CD4-positive, alpha-beta T cell (primary cell): ENCODE data around the gene SLCO2B1. TPM values are rescaled to one million over a fixed set of nuclear protein-coding genes. Genes with fewer than 3 reads are reported as not detected.

Experiments
- ATAC-seq: fragments of 200-7000 bp; cut with Tn5 transposase; one replicate; pipeline ENCODE4 v1.10.0; 2022; ENCODE audit warnings: mild to moderate bottlenecking; ENCODE audit not compliant: poor library complexity
- CTCF ChIA-PET: fragments of 350-600 bp; sonication (Branson Sonifier 250); formaldehyde crosslinking; loops from one replicate; lab custom pipeline; 2021; ENCODE audit warnings: antibody characterized with exemption, inconsistent platforms; lab: Charles Lee
- POLR2A ChIA-PET: fragments of 350-600 bp; sonication (Branson Sonifier 250); formaldehyde crosslinking; loops from one replicate; lab custom pipeline; 2021; ENCODE audit warnings: antibody characterized with exemption, inconsistent platforms; lab: Charles Lee
- DNase-seq, 14 experiments: peaks; one replicate each; pipeline ENCODE4 v3.0.0-alpha.2; 2013 to 2020; ENCODE audit warnings: mixed read lengths in 2 of 14
- H3K27ac ChIP-seq, 2 donors: one replicate each; pipeline versions ENCODE4 v1.5.1 to v1.7.0; 2013; ENCODE audit warnings: low read length in 2 of 2, low read depth in 1 of 2, mild to moderate bottlenecking in 1 of 2
- H3K27me3 ChIP-seq, 2 experiments: 1 replicate in 1 of 2; 2 replicates in 1 of 2; pipeline versions ENCODE4 v1.6.1 to v1.7.0; 2013; ENCODE audit warnings: low read length in 2 of 2, control low read depth in 1 of 2, mild to moderate bottlenecking in 1 of 2, moderate library complexity in 1 of 2; ENCODE audit not compliant: insufficient read depth in 2 of 2, control insufficient read depth in 1 of 2
- H3K36me3 ChIP-seq: one replicate; pipeline ENCODE4 v1.6.1; 2013; ENCODE audit warnings: low read length, control low read depth; ENCODE audit not compliant: insufficient read depth
- H3K4me1 ChIP-seq: one replicate; pipeline ENCODE4 v1.6.1; 2013; ENCODE audit warnings: low read length, control low read depth; ENCODE audit not compliant: insufficient read depth
- H3K4me3 ChIP-seq: one replicate; pipeline ENCODE4 v1.5.1; 2013; ENCODE audit warnings: mild to moderate bottlenecking, low read length, moderate library complexity
- H3K9me3 ChIP-seq, 2 experiments: 1 replicate in 1 of 2; 2 replicates in 1 of 2; pipeline versions ENCODE4 v1.6.1 to v1.7.0; 2013; ENCODE audit warnings: low read length in 2 of 2, mild to moderate bottlenecking in 2 of 2, control low read depth in 1 of 2, moderate library complexity in 1 of 2; ENCODE audit not compliant: control insufficient read depth in 1 of 2, insufficient read depth in 1 of 2
- H3K27ac Mint-ChIP-seq: one replicate; pipeline ENCODE4 v1.8.0; 2020; ENCODE audit warnings: mixed read lengths
- H3K27me3 Mint-ChIP-seq: one replicate; pipeline ENCODE4 v1.8.0; 2021; ENCODE audit warnings: mixed read lengths
- H3K36me3 Mint-ChIP-seq: one replicate; pipeline ENCODE4 v1.8.0; 2021; ENCODE audit warnings: low read depth, mixed read lengths
- H3K4me1 Mint-ChIP-seq: one replicate; pipeline ENCODE4 v1.8.0; 2021; ENCODE audit warnings: low read depth, mixed read lengths
- H3K4me3 Mint-ChIP-seq: one replicate; pipeline ENCODE4 v1.8.0; 2020; ENCODE audit warnings: mild to moderate bottlenecking, mixed read lengths
- H3K9me3 Mint-ChIP-seq: one replicate; pipeline ENCODE4 v1.8.0; 2020; ENCODE audit warnings: mixed read lengths
- intact Hi-C, 2 experiments: fragments of 100-400 bp; cut with DNase I in 1 of 2; cut with micrococcal nuclease in 1 of 2; formaldehyde crosslinking; loops; one replicate each; pipeline versions ENCODE4 v1.15.1 to v1.9.0; 2023 to 2025; cut with DNase I, micrococcal nuclease
- total RNA-seq, 174 experiments: library from RNA in 2 of 174; stranded (reverse) in 2 of 174; gene quantifications; one replicate each; pipeline ENCODE4 v1.2.3 and lab custom pipeline; 2021 to 2026
- TF ChIP-seq, protein P1 (sequence below): fragments of 200-600 bp; IDR thresholded peaks from one replicate; pipeline ENCODE4 v1.8.0; 2022; ENCODE audit warnings: antibody characterized with exemption, mild to moderate bottlenecking

SLCO2B1 gene
- total RNA-seq, 2 experiments from 2014 or later = not detected

DNA sequence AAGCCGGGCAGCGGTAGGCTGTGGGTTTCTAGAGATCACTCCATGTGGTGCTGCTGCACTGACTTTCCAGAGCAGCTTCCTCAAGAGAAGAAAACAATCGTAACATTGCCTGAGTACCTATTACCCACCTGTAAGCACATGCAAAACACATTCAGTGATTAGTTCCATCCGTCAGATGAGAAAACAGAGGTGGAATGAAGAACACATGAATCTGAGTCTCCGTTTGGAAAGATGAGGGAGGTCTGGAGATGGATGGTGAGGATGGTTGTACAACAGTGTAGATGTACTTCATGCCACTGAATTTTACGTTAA, 7.5 kb upstream of the SLCO2B1 start:
- peak overlapping the region in 1 of 2 donors; percentile 55 for H3K27ac ChIP-seq

DNA sequence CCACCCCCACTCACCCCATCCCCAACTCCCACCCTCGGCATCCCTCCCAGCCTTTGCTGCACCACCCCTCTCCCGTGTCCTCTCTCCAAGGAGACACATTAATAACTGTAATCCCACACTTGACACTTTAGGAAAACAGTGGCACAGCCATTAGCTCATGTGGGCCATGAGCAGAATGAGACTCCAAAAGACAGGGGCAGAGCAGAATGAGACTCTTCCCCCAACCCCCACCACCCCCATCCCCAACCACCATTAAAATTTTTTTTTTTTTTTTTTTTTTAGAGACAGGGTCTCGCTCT, 6.2 kb upstream of the SLCO2B1 start:
- Mint-ChIP-seq H3K4me3 (no peak overlapping the region), H3K27me3 (no peaks in the 10 kb centered on the region), H3K9me3 (no peaks in the 10 kb centered on the region), H3K27ac (no peak overlapping the region), H3K36me3 (no peaks in the 10 kb centered on the region), H3K4me1 (peaks cover 43% of the 10 kb centered on the region)
- ATAC-seq (no peak), DNase-seq (no peak)
- TF ChIP-seq, protein P1, sequence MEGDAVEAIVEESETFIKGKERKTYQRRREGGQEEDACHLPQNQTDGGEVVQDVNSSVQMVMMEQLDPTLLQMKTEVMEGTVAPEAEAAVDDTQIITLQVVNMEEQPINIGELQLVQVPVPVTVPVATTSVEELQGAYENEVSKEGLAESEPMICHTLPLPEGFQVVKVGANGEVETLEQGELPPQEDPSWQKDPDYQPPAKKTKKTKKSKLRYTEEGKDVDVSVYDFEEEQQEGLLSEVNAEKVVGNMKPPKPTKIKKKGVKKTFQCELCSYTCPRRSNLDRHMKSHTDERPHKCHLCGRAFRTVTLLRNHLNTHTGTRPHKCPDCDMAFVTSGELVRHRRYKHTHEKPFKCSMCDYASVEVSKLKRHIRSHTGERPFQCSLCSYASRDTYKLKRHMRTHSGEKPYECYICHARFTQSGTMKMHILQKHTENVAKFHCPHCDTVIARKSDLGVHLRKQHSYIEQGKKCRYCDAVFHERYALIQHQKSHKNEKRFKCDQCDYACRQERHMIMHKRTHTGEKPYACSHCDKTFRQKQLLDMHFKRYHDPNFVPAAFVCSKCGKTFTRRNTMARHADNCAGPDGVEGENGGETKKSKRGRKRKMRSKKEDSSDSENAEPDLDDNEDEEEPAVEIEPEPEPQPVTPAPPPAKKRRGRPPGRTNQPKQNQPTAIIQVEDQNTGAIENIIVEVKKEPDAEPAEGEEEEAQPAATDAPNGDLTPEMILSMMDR = no peak
- ChIA-PET POLR2A (interaction anchor here (0.9 to 2.5 kb wide), 3 partner anchors 10 to 97 kb away, joined by 4 to 19 read pairs (median 6); partner anchors contain the start of gene TPBGL), CTCF (interaction anchor here (1.0 to 10.2 kb wide), 4 partner anchors 11 to 103 kb away, joined by 3 to 156 read pairs (median 32); partner anchors contain the start of gene TPBGL)
- Histone ChIP-seq H3K9me3 (no peaks in the 10 kb centered on the region), H3K4me1 (peaks cover 34% of the 10 kb centered on the region), H3K27me3 (no peaks in the 10 kb centered on the region), H3K27ac (no peak overlapping the region), H3K36me3 (no peaks in the 10 kb centered on the region), H3K4me3 (no peak overlapping the region)
- intact Hi-C loops = loop anchor here (1.0 to 5.0 kb wide), 5 partner anchors 122 to 243 kb away; no protein-coding TSS in a partner anchor

More for the DNA sequence above, 7.5 kb upstream of the SLCO2B1 start:
- no peaks in the 10 kb centered on the region for H3K36me3 Mint-ChIP-seq
- CTCF ChIA-PET = interaction anchor here (0.5 to 10.2 kb wide), 6 partner anchors 62 to 226 kb away, joined by 3 to 156 read pairs (median 24); partner anchors contain the start of gene TPBGL
- Histone ChIP-seq H3K27me3 (no peaks in the 10 kb centered on the region), H3K9me3 (no peaks in the 10 kb centered on the region), H3K4me3 (no peak overlapping the region), H3K4me1 (peaks cover 34% of the 10 kb centered on the region), H3K36me3 (no peaks in the 10 kb centered on the region)
- no peaks in the 10 kb centered on the region for H3K27me3 Mint-ChIP-seq
- H3K4me3 Mint-ChIP-seq = no peak overlapping the region
- POLR2A ChIA-PET = interaction anchor here (0.8 to 4.5 kb wide), 7 partner anchors 61 to 133 kb away, joined by 3 to 31 read pairs (median 8); partner anchors contain the start of gene TPBGL
- intact Hi-C loops = loop anchor here (5.0 kb wide), 4 partner anchors 121 to 244 kb away; no protein-coding TSS in a partner anchor
- H3K9me3 Mint-ChIP-seq = no peaks in the 10 kb centered on the region
- peaks cover 43% of the 10 kb centered on the region for H3K4me1 Mint-ChIP-seq
- DNase-seq (no peak), ATAC-seq (no peak)
- H3K27ac Mint-ChIP-seq = peak overlapping the region; percentile 18
- TF ChIP-seq, protein P1 = no peak

DNA sequence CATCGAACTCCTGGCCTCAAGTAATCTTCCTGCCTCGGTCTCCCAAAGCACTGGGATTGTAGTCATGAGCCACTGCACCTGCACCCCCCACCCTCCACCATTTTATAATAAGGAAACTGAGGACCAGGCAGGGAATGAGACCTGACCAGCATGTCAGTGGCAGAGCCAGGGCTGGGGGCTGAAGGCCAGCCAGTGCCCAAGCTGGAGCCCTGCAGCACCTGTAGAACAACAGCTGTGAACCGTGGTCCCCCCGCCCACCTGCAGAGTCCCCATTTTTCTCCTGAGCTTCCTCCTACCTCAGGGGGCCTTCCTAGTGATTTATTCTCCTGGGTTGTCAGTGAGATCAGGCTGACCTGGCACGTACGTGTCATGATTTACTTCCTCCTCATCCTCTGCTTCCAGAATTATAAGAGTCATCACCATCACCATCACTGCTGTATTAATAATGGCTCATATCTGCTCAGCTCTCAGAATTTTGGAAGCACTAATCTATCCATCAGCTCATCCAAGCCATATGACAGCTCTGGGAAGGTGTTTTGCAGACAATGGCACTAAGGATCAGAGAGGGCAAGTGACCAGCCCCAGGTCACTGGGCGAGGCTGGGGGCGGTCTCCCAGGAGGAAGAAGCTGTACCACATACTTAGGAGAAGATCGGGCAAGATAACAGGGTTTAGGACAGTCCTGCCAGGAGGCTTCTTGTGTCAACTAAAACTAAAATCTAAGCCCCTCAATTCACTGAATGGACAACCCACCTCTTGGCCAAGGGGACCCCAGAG, 5.5 kb upstream of the SLCO2B1 start:
- Histone ChIP-seq H3K4me1 (peaks cover 33% of the 10 kb centered on the region), H3K4me3 (no peak overlapping the region), H3K27me3 (no peaks in the 10 kb centered on the region), H3K36me3 (no peaks in the 10 kb centered on the region), H3K27ac (no peak overlapping the region), H3K9me3 (no peaks in the 10 kb centered on the region)
- ATAC-seq (no peak), DNase-seq (no peak)
- H3K36me3 Mint-ChIP-seq = no peaks in the 10 kb centered on the region
- TF ChIP-seq, protein P1 = no peak
- ChIA-PET POLR2A (interaction anchor here (1.0 kb wide), 1 partner anchor 9 kb away, joined by 6 read pairs; no protein-coding TSS in a partner anchor), CTCF (interaction anchor here (1.0 to 10.2 kb wide), 5 partner anchors 12 to 103 kb away, joined by 3 to 156 read pairs (median 4); partner anchors contain the start of gene TPBGL)
- H3K9me3 Mint-ChIP-seq = no peaks in the 10 kb centered on the region
- intact Hi-C loops = no loop called here
- no peaks in the 10 kb centered on the region for H3K27me3 Mint-ChIP-seq
- H3K4me3 Mint-ChIP-seq = no peak overlapping the region
- peaks cover 43% of the 10 kb centered on the region for H3K4me1 Mint-ChIP-seq
- H3K27ac Mint-ChIP-seq = no peak overlapping the region
